Vagina (tissue), 2 donors: ENCODE data around the gene DOCK11.

ENCODE experiments used
- CTCF ChIP-seq, 3 experiments: fragments of 450-650 bp in 2 of 3; fragments of 200-600 bp in 1 of 3; sonication (generic) in 1 of 3; IDR thresholded peaks; one replicate each; pipeline ENCODE4 v1.5.1; 2017 to 2019; ENCODE audit warnings: antibody characterized with exemption in 3 of 3, mild to moderate bottlenecking in 2 of 3, moderate library complexity in 2 of 3
- POLR2A ChIP-seq, 2 donors: fragments of 450-650 bp; IDR thresholded peaks; one replicate each; pipeline ENCODE4 v1.6.1; 2017; ENCODE audit warnings: antibody characterized with exemption in 2 of 2, mild to moderate bottlenecking in 2 of 2, moderate library complexity in 2 of 2
- POLR2AphosphoS5 ChIP-seq, 2 donors: sonication (generic); formaldehyde crosslinking; IDR thresholded peaks; one replicate each; pipeline ENCODE4 v1.9.0; 2017; ENCODE audit warnings: antibody characterized with exemption in 2 of 2, mild to moderate bottlenecking in 2 of 2, low read depth in 1 of 2; ENCODE audit not compliant: insufficient read depth in 1 of 2

- no peak for TF ChIP-seq CTCF (IDR thresholded peaks at IDR 0.05)
- no peak for TF ChIP-seq POLR2AphosphoS5 (IDR thresholded peaks at IDR 0.05; ENCODE audit: insufficient read depth in 1 of 2, low read depth in 1 of 2)
- TF ChIP-seq POLR2A (IDR thresholded peaks at IDR 0.05): no peak
Observed at GRCh38 chrX:118506805-118507480, 11.3 kb downstream of the DOCK11 start.
